T follicular helper cell (primary cell): ENCODE measurements around the gene SCO2.
A peak's percentile ranks its signal among the peaks of the same experiment; 100 is the strongest.

ENCODE experiments used
- DNase-seq: peaks from one replicate; pipeline ENCODE4 v3.0.0-alpha.2; 2020; ENCODE audit warnings: low read depth
- total RNA-seq, 2 experiments: gene quantifications; one replicate each; lab custom pipeline; 2026; lab: John Stamatoyannopoulos, UW

Gene SCO2
- 15.9 to 27.2 reads per million in 2 experiments for total RNA-seq

GRCh38 chr22:50525104-50525857 lies at the start of gene SCO2:
TSS of gene SCO2 (minus strand) at chr22:50525598. CDS start at chr22:50524411, 1,187 bp downstream.
- DNase-seq, result peak; percentile 97

- DNase-seq, result no peak
Observed at GRCh38 chr22:50574383-50574755, 49.0 kb upstream of the SCO2 start.

- no peak for DNase-seq
Observed at GRCh38 chr22:50573491-50574382, 48.3 kb upstream of the SCO2 start.

- no peak for DNase-seq
Observed at GRCh38 chr22:50572965-50573364, 47.6 kb upstream of the SCO2 start.

GRCh38 chr22:50571264-50572175 lies 46.1 kb upstream of the SCO2 start:
- DNase-seq, result no peak

- DNase-seq, result no peak
Observed at GRCh38 chr22:50570861-50571260, 45.5 kb upstream of the SCO2 start.

- DNase-seq, result no peak
Observed at GRCh38 chr22:50569896-50570535, 44.6 kb upstream of the SCO2 start.

- no peak for DNase-seq
Observed at GRCh38 chr22:50569041-50569459, 43.7 kb upstream of the SCO2 start.

- no peak for DNase-seq
Observed at GRCh38 chr22:50568626-50569025, 43.2 kb upstream of the SCO2 start.

- DNase-seq, result no peak
Observed at GRCh38 chr22:50567721-50568252, 42.4 kb upstream of the SCO2 start.

GRCh38 chr22:50564289-50564688 lies 38.9 kb upstream of the SCO2 start:
- DNase-seq, result no peak

GRCh38 chr22:50563413-50564160 lies 38.2 kb upstream of the SCO2 start:
- DNase-seq, result no peak

GRCh38 chr22:50562523-50563412 lies 37.4 kb upstream of the SCO2 start, which contains the start of gene SYCE3:
TSS of gene SYCE3 (minus strand) at chr22:50562919. CDS start at chr22:50556405, 6,514 bp downstream.
- peak; percentile 95 for DNase-seq

- DNase-seq, result no peak
Observed at GRCh38 chr22:50561401-50562358, 36.3 kb upstream of the SCO2 start.

- no peak for DNase-seq
Observed at GRCh38 chr22:50560034-50560433, 34.6 kb upstream of the SCO2 start.

- DNase-seq, result no peak
Observed at GRCh38 chr22:50556703-50557102, 31.3 kb upstream of the SCO2 start.

- DNase-seq, result no peak
Observed at GRCh38 chr22:50553310-50553709, 27.9 kb upstream of the SCO2 start.

GRCh38 chr22:50551160-50551752 lies 25.9 kb upstream of the SCO2 start:
- no peak for DNase-seq
